Measurements from ENCODE around the gene MTREX. TPM values are rescaled to one million over a fixed set of nuclear protein-coding genes. Genes with fewer than 3 reads are reported as not detected.

The MTREX gene
- total RNA-seq, 1 donor = 73.8 TPM

GRCh38 chr5:55331321-55331720 is 23.5 kb downstream of the MTREX start:
- Histone ChIP-seq H4K20me1 (ENCODE audit: insufficient read depth, low read length) (no peaks in the 10 kb centered on the region), H2AFZ (ENCODE audit: low read length) (no peak overlapping the region), H3K27me3 (ENCODE audit: insufficient read depth, low read length) (no peaks in the 10 kb centered on the region), H3K27ac (ENCODE audit: low read depth, low read length) (no peak overlapping the region), H3K4me2 (ENCODE audit: insufficient read depth, low read length) (no peak overlapping the region), H3K36me3 (ENCODE audit: insufficient read depth, low read length) (peaks cover 12% of the 10 kb centered on the region), H3K4me1 (ENCODE audit: insufficient read depth, low read length) (no peaks in the 10 kb centered on the region), H3K79me2 (ENCODE audit: insufficient read depth, low read length) (peaks cover 50% of the 10 kb centered on the region), H3K9me3 (ENCODE audit: low read depth, low read length) (no peaks in the 10 kb centered on the region), H3K4me3 (ENCODE audit: insufficient read depth, low read length) (no peak overlapping the region)
- DNase-seq (ENCODE audit: insufficient read length, low spot score, missing footprints) = no peak
- TF ChIP-seq, protein P1, sequence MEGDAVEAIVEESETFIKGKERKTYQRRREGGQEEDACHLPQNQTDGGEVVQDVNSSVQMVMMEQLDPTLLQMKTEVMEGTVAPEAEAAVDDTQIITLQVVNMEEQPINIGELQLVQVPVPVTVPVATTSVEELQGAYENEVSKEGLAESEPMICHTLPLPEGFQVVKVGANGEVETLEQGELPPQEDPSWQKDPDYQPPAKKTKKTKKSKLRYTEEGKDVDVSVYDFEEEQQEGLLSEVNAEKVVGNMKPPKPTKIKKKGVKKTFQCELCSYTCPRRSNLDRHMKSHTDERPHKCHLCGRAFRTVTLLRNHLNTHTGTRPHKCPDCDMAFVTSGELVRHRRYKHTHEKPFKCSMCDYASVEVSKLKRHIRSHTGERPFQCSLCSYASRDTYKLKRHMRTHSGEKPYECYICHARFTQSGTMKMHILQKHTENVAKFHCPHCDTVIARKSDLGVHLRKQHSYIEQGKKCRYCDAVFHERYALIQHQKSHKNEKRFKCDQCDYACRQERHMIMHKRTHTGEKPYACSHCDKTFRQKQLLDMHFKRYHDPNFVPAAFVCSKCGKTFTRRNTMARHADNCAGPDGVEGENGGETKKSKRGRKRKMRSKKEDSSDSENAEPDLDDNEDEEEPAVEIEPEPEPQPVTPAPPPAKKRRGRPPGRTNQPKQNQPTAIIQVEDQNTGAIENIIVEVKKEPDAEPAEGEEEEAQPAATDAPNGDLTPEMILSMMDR (IDR thresholded peaks at IDR 0.05; ENCODE audit: extremely low read depth, low read depth, low read length) = no peak

GRCh38 chr5:55333017-55333416 is 25.2 kb downstream of the MTREX start:
- no peak for DNase-seq (ENCODE audit: insufficient read length, low spot score, missing footprints)
- no peaks in the 10 kb centered on the region for H3K4me1 ChIP-seq (ENCODE audit: insufficient read depth, low read length)
- H3K79me2 ChIP-seq (ENCODE audit: insufficient read depth, low read length) = peaks cover 48% of the 10 kb centered on the region
- H2AFZ ChIP-seq (ENCODE audit: low read length) = no peak overlapping the region
- TF ChIP-seq, protein P1 (IDR thresholded peaks at IDR 0.05; ENCODE audit: extremely low read depth, low read depth, low read length) = no peak
- no peak overlapping the region for H3K4me3 ChIP-seq (ENCODE audit: insufficient read depth, low read length)
- H3K27ac ChIP-seq (ENCODE audit: low read depth, low read length) = no peak overlapping the region
- H3K27me3 ChIP-seq (ENCODE audit: insufficient read depth, low read length) = no peaks in the 10 kb centered on the region
- no peaks in the 10 kb centered on the region for H3K9me3 ChIP-seq (ENCODE audit: low read depth, low read length)
- H3K4me2 ChIP-seq (ENCODE audit: insufficient read depth, low read length) = no peak overlapping the region
- peaks cover 17% of the 10 kb centered on the region for H3K36me3 ChIP-seq (ENCODE audit: insufficient read depth, low read length)
- H4K20me1 ChIP-seq (ENCODE audit: insufficient read depth, low read length) = no peaks in the 10 kb centered on the region

- no peak overlapping the region for H3K27ac ChIP-seq (ENCODE audit: low read depth, low read length)
- peaks cover 13% of the 10 kb centered on the region for H3K36me3 ChIP-seq (ENCODE audit: insufficient read depth, low read length)
- H3K79me2 ChIP-seq (ENCODE audit: insufficient read depth, low read length) = peaks cover 51% of the 10 kb centered on the region
- H2AFZ ChIP-seq (ENCODE audit: low read length) = no peak overlapping the region
- H3K9me3 ChIP-seq (ENCODE audit: low read depth, low read length) = no peaks in the 10 kb centered on the region
- H3K27me3 ChIP-seq (ENCODE audit: insufficient read depth, low read length) = no peaks in the 10 kb centered on the region
- H3K4me1 ChIP-seq (ENCODE audit: insufficient read depth, low read length) = no peaks in the 10 kb centered on the region
- H3K4me2 ChIP-seq (ENCODE audit: insufficient read depth, low read length) = no peak overlapping the region
- no peak for DNase-seq (ENCODE audit: insufficient read length, low spot score, missing footprints)
- no peaks in the 10 kb centered on the region for H4K20me1 ChIP-seq (ENCODE audit: insufficient read depth, low read length)
- TF ChIP-seq, protein P1 (IDR thresholded peaks at IDR 0.05; ENCODE audit: extremely low read depth, low read depth, low read length) = no peak
- no peak overlapping the region for H3K4me3 ChIP-seq (ENCODE audit: insufficient read depth, low read length)
Observed at GRCh38 chr5:55333811-55334210, 26.0 kb downstream of the MTREX start.

DNA sequence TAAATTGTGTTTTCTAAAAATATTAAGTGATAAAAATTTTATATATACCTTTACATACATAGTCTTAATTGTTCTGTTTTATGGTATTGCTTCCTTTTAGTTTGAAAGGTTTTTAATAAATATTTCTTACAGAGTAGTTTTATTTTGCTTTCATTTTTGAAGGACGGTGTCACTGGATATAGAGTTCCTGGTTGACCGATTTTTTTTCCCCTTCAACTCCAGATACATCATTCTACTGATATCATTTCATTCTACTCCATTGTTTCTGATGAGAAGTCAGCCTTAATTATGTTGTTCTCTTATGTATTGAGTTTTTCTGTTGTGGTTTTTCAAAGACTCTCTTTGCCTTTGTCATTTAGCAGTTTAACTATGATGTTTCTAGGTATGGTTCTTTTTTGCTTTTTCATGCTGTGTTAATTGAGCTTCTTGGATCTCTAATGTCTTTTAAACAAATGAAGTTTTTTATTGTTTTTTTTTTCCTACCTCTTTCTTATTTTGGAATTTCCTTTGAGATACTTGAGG is 30.4 kb downstream of the MTREX start:
- peaks cover 14% of the 10 kb centered on the region for H3K36me3 ChIP-seq (ENCODE audit: insufficient read depth, low read length)
- no peaks in the 10 kb centered on the region for H3K9me3 ChIP-seq (ENCODE audit: low read depth, low read length)
- no peak overlapping the region for H3K4me3 ChIP-seq (ENCODE audit: insufficient read depth, low read length)
- DNase-seq (ENCODE audit: insufficient read length, low spot score, missing footprints) = no peak
- peak overlapping the region; percentile 15 for H3K27ac ChIP-seq (ENCODE audit: low read depth, low read length)
- H3K4me1 ChIP-seq (ENCODE audit: insufficient read depth, low read length) = no peaks in the 10 kb centered on the region
- H2AFZ ChIP-seq (ENCODE audit: low read length) = no peak overlapping the region
- peaks cover 44% of the 10 kb centered on the region for H3K79me2 ChIP-seq (ENCODE audit: insufficient read depth, low read length)
- TF ChIP-seq, protein P1 (IDR thresholded peaks at IDR 0.05; ENCODE audit: extremely low read depth, low read depth, low read length) = no peak
- no peaks in the 10 kb centered on the region for H4K20me1 ChIP-seq (ENCODE audit: insufficient read depth, low read length)
- peak overlapping the region; percentile 70 for H3K4me2 ChIP-seq (ENCODE audit: insufficient read depth, low read length)
- H3K27me3 ChIP-seq (ENCODE audit: insufficient read depth, low read length) = no peaks in the 10 kb centered on the region

Data from osteoblast (primary cell).